NCI-H2107 treated with DMSO at 0.1 percent for 48 hours (cell line): ENCODE measurements around the gene TLR3.

ENCODE experiments used
- DNase-seq: peaks from one replicate; lab custom pipeline; 2025; ENCODE audit not compliant: unreplicated experiment; lab: John Stamatoyannopoulos, UW

TLR3 gene

DNA sequence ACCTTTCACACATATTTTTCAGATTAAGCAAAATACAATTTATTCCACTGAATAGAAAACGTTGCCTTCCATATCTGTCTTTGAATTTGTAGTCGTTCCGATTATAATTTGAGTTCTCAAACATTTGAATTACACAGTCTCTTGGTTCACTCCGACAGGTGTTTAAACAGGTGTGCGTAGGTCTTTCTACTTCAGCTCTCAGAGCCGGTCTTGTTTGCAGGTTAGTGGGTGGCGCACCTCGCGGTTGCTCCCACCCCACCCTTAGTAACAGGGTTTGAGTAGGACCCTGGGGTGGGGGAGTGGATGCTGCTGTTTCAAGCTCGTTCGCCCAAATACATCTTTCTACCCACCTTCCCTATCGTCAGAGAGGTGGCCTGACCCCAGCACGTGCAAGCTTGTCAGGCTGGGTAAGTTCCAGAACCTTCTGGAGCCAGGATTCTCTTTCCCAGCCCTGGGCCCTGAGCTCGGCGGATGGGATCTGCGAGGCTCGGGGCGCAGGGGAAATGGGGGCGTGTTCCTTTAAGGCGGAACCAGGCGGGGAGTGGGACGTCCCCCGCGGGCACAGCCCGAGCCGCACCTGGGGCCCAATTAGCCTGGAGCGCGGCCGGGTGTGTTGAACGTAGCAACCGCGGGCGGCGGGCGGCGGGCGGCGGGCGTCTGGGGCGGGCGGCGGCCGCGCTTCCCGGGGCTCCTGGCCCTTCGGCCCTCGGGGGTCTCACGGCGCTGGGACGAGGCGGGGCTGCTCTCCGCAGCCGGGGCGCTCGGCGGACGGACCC is 35.3 kb downstream of the TLR3 start, which contains the start of gene FAM149A:
Gene FAM149A (plus strand): TSS at position 591 of the 776 bp plus-strand sequence.
- DNase-seq, result peak; percentile 12

DNA sequence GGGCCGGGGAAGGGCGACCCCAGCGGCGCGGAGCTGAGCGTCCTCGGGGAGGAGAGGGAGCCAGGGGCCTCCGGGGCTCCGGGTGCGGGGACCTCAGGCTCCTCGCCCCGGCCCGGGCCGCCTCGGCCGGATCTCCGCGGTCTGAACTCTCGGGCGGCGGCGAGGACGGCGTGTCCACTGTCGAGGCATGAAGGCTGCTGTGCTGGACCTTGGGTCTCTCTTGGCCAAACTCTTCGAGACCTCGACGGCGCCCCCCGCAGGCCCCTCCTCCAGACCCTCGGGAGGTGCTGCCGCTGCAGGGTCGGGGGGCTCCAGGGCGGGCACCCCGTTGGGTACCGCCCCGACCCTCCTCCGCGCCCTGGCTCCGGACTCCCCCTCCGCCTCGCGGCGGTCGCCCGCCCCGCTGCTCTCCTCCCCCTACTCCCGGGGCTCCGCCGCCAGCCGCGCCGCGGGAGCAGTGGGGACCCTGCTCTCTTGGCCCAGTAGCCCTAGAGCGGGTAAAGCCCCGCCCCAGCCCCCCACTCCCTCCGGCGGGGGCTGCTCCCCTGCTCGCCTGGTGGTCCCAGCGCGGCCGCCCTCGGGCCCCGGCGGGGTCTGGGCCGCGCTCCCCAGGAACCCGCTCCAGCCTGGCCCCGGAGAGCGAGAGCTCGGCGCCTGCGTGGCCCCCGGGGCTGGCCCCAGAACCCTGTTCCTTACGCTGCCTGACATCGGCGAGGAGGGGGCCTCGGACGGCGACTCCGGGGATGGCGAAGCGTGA is 36.1 kb downstream of the TLR3 start:
- DNase-seq, result no peak

DNA sequence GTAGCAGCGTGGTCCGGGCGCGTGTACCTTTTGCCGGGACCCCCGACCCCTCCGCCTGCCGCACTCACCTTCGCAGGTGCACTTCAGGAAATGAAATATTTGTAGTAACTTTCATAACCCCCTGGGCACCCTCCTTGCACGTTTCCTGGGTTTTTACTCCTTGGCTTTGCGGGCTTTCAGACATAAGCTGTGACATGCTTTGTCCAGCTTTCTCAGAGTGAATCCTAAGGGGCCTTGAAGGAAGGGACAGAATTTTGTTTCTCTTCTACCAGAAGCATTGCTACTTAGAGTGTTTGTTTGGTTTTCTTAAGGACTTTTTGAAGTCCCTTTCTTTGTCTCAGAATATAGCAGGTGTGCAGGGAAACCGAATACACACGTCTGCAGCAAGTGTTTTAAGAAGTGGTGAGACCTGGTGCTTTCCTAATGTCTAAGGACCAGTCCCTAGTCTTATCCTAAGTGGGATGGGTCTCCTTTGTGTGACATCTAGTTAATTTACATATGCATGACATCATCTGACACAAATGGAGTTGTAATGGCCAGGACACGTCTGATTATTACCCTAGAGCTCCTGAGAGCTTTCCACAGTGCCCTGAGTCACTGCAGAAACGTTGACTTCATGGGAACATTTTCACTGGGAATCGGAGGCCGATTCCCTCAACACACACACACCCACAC is 36.8 kb downstream of the TLR3 start:
- DNase-seq, result peak; percentile 40

DNA sequence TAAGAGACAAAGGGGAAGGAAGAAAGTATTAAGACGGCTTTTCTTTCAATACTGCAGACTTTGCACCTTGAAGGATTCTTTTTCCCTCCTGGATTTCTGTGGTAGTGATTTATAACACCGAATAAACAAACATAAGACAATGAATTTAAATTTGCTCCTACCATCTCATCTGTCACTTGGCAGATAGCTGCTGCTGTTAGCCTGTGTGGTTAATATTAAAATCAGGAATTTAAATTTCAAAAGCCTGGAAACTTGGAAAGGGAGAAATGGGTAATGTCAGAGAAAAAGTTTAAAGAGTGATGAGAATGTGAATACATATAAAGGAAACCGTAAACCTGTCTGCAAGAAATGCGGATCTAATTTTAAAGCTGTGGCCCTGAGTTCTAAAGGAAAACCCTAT is 39.0 kb downstream of the TLR3 start:
- DNase-seq, result no peak

DNA sequence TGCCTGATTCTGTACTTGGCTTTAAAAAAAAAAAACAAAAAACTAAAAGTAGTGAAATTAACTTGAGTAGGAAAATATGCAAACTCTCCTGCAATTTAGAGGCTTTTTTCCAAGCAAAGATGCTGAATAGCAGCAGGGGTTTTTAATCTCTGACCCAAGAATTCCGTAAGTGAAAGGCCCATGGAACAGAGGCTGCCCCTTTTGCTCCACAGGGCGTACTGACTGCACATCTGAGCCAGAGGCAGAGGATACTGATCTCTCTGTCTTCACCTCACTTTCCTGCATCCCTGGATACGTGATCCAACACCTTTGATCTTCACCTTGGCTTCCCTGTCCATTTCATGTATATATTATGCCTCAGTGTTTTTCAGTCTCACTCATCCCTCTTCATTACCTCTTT is 39.4 kb downstream of the TLR3 start:
- DNase-seq, result no peak

DNA sequence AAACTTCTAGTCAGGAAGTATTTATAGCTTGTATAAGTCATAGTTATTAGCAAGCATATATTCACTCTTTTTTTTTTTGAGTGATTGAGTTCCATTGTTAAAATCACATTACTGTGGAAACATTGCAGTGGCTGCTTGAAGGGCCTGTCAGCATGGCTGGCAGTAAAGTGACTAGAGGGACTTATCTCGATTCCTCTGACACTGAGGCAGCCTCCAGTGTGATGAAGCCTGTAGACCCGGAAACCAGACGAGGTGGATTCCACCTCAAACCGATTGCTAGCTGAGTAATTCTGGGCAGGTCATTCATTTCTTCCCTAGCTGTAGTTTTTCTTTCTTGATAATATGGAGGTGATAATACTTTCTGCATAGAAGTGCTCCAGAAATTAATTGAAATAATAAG is 40.3 kb downstream of the TLR3 start:
- no peak for DNase-seq

- no peak for DNase-seq
Observed at GRCh38 chr4:186116697-186117096, 47.7 kb downstream of the TLR3 start.

DNA sequence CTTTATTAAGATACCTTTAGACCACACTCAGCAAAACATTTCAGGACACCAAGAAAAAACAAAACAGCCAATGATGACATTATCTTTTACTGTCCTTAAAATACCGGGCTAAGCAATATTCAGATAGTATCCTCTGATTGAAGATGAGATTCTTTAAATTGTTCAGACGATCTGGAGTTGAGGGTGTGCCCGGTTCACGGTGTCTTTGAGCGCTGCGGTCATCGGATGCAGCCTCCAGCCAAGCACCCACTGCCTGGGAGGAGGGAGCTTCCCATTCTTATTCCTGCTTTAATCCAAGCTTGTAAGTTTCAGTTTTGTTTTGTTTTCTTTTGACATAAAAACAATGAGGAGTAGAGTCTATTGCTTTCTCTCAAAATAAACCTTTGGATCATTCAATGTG is 49.6 kb downstream of the TLR3 start:
- no peak for DNase-seq

- DNase-seq, result no peak
Observed at GRCh38 chr4:186121057-186121456, 52.1 kb downstream of the TLR3 start.

GRCh38 chr4:186128842-186129241 is 59.9 kb downstream of the TLR3 start:
- no peak for DNase-seq

DNA sequence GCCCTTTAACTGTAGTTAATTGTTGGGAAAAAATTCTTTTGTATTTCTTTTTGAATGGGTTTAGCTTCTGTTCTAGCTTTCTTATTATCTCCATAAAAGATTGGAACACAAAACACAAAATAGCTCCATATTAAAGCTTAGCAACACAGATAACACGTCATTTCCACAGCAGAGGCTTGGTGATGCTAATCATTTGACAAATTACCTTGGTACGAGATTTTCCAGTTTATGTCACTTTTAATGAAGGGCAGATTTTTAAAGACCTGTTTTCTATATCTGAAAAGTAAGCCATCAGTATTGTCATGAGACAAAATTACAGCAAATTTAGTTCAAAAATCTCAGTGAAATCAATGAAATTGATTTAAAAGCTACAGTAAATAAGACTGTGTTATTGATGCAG is 63.0 kb downstream of the TLR3 start:
- no peak for DNase-seq

- DNase-seq, result no peak
Observed at GRCh38 chr4:186132577-186133242, 63.8 kb downstream of the TLR3 start.

DNA sequence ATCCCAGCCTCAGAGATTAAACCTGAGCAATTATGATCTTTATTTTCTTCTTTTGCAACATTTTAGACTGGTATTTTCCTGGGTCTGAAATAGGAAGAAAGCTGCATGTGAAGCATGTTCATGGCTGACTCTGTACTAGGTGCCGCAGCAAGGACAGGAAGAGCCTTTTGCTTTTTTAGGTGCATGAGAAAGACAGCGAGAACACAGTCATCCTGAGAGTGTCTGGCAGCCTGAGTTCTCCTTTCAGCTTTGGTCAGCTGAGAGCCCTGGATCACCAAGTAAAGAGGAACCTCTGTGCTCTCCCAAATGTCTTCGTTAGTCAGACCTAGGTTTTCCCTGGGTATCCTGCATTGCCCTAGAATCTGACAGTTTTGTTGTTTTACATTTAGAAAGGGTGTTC is 65.3 kb downstream of the TLR3 start:
- no peak for DNase-seq

- no peak for DNase-seq
Observed at GRCh38 chr4:186134861-186135260, 65.9 kb downstream of the TLR3 start.

DNA sequence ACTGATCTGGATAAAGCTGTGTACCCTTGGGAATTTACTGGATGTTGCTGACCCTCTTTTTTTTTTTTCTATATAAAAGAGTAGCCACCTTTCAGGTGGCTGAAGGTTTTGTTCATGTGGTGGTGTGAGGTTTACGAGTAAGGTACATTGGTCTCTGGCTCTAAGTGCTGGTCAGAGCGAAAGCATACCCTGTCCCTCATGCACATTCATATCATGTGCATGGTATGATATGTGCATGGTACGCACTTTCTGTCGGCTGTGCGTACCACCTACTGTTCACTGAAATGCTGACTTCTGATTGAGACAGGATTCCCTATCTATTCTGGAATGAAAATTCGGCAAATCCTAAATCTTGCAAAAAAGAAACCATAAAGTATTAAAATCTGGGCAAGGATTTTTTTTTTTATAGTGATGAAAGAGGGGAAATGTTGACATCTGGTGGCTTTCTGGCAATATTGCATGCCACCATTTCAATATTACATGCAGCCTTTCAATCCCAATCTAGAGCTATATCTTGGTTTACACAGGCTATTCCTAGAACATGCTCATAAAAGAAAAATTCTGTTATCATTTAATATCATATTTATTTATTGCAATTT is 68.3 kb downstream of the TLR3 start:
- no peak for DNase-seq
